ENCODE data around the gene ATP9B. TPM values are rescaled to one million over a fixed set of nuclear protein-coding genes. Genes with fewer than 3 reads are reported as not detected.
"Not testable (repeated sequence)": the region's sequence is repeated elsewhere in the genome, so short reads cannot be mapped to it uniquely, and the experiment has no call there.

The ATP9B gene
- total RNA-seq, 2 experiments from 2014 or later, result 61.9 to 63.5 TPM

- Mint-ChIP-seq H3K27ac (no peak overlapping the region), H3K4me3 (no peak overlapping the region), H3K4me1 (ENCODE audit: low read depth) (peaks cover 75% of the 10 kb centered on the region), H3K36me3 (ENCODE audit: low read depth) (peaks cover 82% of the 10 kb centered on the region), H3K27me3 (no peaks in the 10 kb centered on the region), H3K9me3 (peaks cover 11% of the 10 kb centered on the region)
- ChIA-PET POLR2A (no interaction called here), CTCF (no interaction called here)
- Histone ChIP-seq H3K9me3 (ENCODE audit: control insufficient read depth in 1 of 2, insufficient read depth in 1 of 2, low read length in 2 of 2) (peaks cover 0 to 12% of the 10 kb centered on the region in 2 experiments), H3K4me3 (ENCODE audit: low read length) (no peak overlapping the region), H3K4me1 (ENCODE audit: insufficient read depth, low read length) (peaks cover 12% of the 10 kb centered on the region), H3K27me3 (ENCODE audit: control insufficient read depth in 1 of 2, insufficient read depth in 2 of 2, low read length in 2 of 2) (no peaks in the 10 kb centered on the region), H3K36me3 (ENCODE audit: insufficient read depth, low read length) (peaks cover 9% of the 10 kb centered on the region), H3K27ac (ENCODE audit: low read depth in 1 of 2, low read length in 2 of 2) (no peak overlapping the region)
- DNase-seq (no peak), ATAC-seq (ENCODE audit: poor library complexity) (no peak)
- intact Hi-C loops (cut with DNase I, micrococcal nuclease), result no loop called here
- no peak for TF ChIP-seq CTCF (IDR thresholded peaks at IDR 0.05)
Observed at GRCh38 chr18:79077181-79077580, 8.0 kb downstream of the ATP9B start.

GRCh38 chr18:79078791-79079190, 9.6 kb downstream of the ATP9B start:
- Mint-ChIP-seq H3K36me3 (ENCODE audit: low read depth) (peaks cover 86% of the 10 kb centered on the region), H3K9me3 (peaks cover 12% of the 10 kb centered on the region), H3K4me1 (ENCODE audit: low read depth) (peaks cover 73% of the 10 kb centered on the region)
- H3K27me3 Mint-ChIP-seq; H3K4me3 ChIP-seq (ENCODE audit: low read length); POLR2A ChIA-PET; H3K9me3 ChIP-seq (ENCODE audit: control insufficient read depth in 1 of 2, insufficient read depth in 1 of 2, low read length in 2 of 2); intact Hi-C loops (cut with DNase I, micrococcal nuclease); H3K27me3 ChIP-seq (ENCODE audit: control insufficient read depth in 1 of 2, insufficient read depth in 2 of 2, low read length in 2 of 2); DNase-seq; ATAC-seq (ENCODE audit: poor library complexity); CTCF ChIA-PET; H3K4me3 Mint-ChIP-seq; H3K27ac ChIP-seq (ENCODE audit: low read depth in 1 of 2, low read length in 2 of 2); H3K27ac Mint-ChIP-seq: not testable (repeated sequence)
- Histone ChIP-seq H3K4me1 (ENCODE audit: insufficient read depth, low read length) (peaks cover 12% of the 10 kb centered on the region), H3K36me3 (ENCODE audit: insufficient read depth, low read length) (peaks cover 22% of the 10 kb centered on the region)

- Mint-ChIP-seq H3K9me3 (no peaks in the 10 kb centered on the region), H3K27ac (no peak overlapping the region), H3K4me1 (ENCODE audit: low read depth) (peaks cover 68% of the 10 kb centered on the region), H3K4me3 (no peak overlapping the region), H3K36me3 (ENCODE audit: low read depth) (peaks cover 69% of the 10 kb centered on the region), H3K27me3 (no peaks in the 10 kb centered on the region)
- DNase-seq (no peak), ATAC-seq (ENCODE audit: poor library complexity) (no peak)
- Histone ChIP-seq H3K27me3 (ENCODE audit: control insufficient read depth in 1 of 2, insufficient read depth in 2 of 2, low read length in 2 of 2) (no peaks in the 10 kb centered on the region), H3K27ac (ENCODE audit: low read depth in 1 of 2, low read length in 2 of 2) (no peak overlapping the region), H3K36me3 (ENCODE audit: insufficient read depth, low read length) (peaks cover 6% of the 10 kb centered on the region), H3K4me1 (ENCODE audit: insufficient read depth, low read length) (peaks cover 9% of the 10 kb centered on the region), H3K9me3 (ENCODE audit: control insufficient read depth in 1 of 2, insufficient read depth in 1 of 2, low read length in 2 of 2) (peaks cover 0 to 4% of the 10 kb centered on the region in 2 experiments), H3K4me3 (ENCODE audit: low read length) (no peak overlapping the region)
- no peak for TF ChIP-seq CTCF (IDR thresholded peaks at IDR 0.05)
- ChIA-PET CTCF (no interaction called here), POLR2A (no interaction called here)
- intact Hi-C loops (cut with DNase I, micrococcal nuclease), result no loop called here
Observed at GRCh38 chr18:79092874-79093273, 23.7 kb downstream of the ATP9B start.

- H3K9me3 Mint-ChIP-seq, result no peaks in the 10 kb centered on the region
- H3K4me1 Mint-ChIP-seq (ENCODE audit: low read depth), result peaks cover 62% of the 10 kb centered on the region
- ChIA-PET POLR2A (no interaction called here), CTCF (no interaction called here)
- H3K27me3 Mint-ChIP-seq, result no peaks in the 10 kb centered on the region
- TF ChIP-seq CTCF (IDR thresholded peaks at IDR 0.05), result no peak
- Histone ChIP-seq H3K27me3 (ENCODE audit: control insufficient read depth in 1 of 2, insufficient read depth in 2 of 2, low read length in 2 of 2) (no peaks in the 10 kb centered on the region), H3K4me1 (ENCODE audit: insufficient read depth, low read length) (peaks cover 9% of the 10 kb centered on the region), H3K36me3 (ENCODE audit: insufficient read depth, low read length) (peaks cover 11% of the 10 kb centered on the region), H3K27ac (ENCODE audit: low read depth in 1 of 2, low read length in 2 of 2) (no peak overlapping the region), H3K9me3 (ENCODE audit: control insufficient read depth in 1 of 2, insufficient read depth in 1 of 2, low read length in 2 of 2) (peaks cover 0 to 4% of the 10 kb centered on the region in 2 experiments), H3K4me3 (ENCODE audit: low read length) (no peak overlapping the region)
- H3K36me3 Mint-ChIP-seq (ENCODE audit: low read depth), result peaks cover 69% of the 10 kb centered on the region
- ATAC-seq (ENCODE audit: poor library complexity) (no peak), DNase-seq (no peak)
- H3K27ac Mint-ChIP-seq, result no peak overlapping the region
- intact Hi-C loops (cut with DNase I, micrococcal nuclease), result no loop called here
- no peak overlapping the region for H3K4me3 Mint-ChIP-seq
Observed at GRCh38 chr18:79093986-79094385, 24.8 kb downstream of the ATP9B start.

Measured in CD4-positive, alpha-beta T cell (primary cell).